Epithelial cell of proximal tubule (primary cell): ENCODE measurements around the gene C16orf96. TPM values are rescaled to one million over a fixed set of nuclear protein-coding genes. Genes with fewer than 3 reads are reported as not detected.

Source experiments
- DNase-seq: peaks from one replicate; pipeline ENCODE4 v3.0.0-alpha.2; 2011; ENCODE audit warnings: low read depth
- H3K4me3 ChIP-seq: 2 replicates; pipeline ENCODE4 v1.5.1; 2011; ENCODE audit warnings: low read depth, mild to moderate bottlenecking, low read length
- total RNA-seq: library from RNA; depleted of rRNA; stranded (reverse); fragments of >200 nt; gene quantifications from 2 replicates; pipeline ENCODE4 v1.2.3, GENCODE V29; 2015
- TF ChIP-seq, protein P1 (sequence below): conservative IDR thresholded peaks from 2 replicates; pipeline ENCODE4 v1.5.1; 2012; ENCODE audit warnings: low read depth, mild to moderate bottlenecking, low read length

C16orf96 gene
- total RNA-seq, 1 donor from 2014 or later: not detected

DNA sequence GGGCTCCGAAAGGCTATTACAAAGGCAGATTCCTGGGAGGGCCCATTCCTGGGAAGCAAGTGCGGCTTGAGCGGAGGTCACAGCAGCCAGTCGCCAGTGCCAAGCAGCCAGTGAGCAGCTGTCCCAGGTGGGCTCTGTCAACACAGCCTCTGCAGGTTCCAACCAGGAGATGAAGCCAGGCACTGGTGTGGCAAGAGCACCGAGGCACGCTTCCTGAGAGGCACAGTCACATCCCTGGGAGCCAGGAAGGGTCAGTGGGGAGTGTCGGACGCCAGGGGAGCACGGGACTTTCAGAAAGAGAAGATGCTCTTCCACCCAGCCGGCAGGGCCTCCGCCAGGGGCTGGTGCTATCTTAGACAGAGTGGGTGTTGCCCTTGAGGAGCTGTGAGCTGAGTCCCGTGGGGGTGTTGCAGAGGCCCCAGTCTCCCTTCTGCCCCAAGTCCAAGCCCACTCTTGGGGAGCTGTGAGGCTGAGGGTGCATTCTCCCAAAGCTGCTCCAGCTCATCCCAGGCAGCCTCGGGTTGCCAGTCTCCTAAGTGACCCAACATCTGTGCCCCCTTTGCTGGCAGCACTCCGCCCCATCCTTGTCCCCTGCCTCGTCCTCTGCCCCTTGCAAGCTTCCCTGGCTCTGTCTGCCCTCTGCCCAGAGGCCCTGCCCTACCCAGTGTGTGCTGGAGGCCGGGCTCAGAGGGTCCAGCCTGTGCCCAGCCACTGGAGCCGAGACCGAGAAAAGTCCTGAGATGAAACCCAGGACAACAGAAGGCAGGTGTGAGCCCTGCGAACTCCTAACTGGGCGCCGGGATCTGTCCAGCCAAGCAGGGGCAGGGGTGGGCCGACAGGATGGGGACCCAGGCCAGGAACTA lies 51.9 kb downstream of the C16orf96 start:
- H3K4me3 ChIP-seq: no peak overlapping the region
- TF ChIP-seq, protein P1, sequence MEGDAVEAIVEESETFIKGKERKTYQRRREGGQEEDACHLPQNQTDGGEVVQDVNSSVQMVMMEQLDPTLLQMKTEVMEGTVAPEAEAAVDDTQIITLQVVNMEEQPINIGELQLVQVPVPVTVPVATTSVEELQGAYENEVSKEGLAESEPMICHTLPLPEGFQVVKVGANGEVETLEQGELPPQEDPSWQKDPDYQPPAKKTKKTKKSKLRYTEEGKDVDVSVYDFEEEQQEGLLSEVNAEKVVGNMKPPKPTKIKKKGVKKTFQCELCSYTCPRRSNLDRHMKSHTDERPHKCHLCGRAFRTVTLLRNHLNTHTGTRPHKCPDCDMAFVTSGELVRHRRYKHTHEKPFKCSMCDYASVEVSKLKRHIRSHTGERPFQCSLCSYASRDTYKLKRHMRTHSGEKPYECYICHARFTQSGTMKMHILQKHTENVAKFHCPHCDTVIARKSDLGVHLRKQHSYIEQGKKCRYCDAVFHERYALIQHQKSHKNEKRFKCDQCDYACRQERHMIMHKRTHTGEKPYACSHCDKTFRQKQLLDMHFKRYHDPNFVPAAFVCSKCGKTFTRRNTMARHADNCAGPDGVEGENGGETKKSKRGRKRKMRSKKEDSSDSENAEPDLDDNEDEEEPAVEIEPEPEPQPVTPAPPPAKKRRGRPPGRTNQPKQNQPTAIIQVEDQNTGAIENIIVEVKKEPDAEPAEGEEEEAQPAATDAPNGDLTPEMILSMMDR: no peak
- no peak for DNase-seq

- DNase-seq: no peak
- TF ChIP-seq, protein P1: no peak
Observed at GRCh38 chr16:4608704-4608980, 52.5 kb downstream of the C16orf96 start.

DNA sequence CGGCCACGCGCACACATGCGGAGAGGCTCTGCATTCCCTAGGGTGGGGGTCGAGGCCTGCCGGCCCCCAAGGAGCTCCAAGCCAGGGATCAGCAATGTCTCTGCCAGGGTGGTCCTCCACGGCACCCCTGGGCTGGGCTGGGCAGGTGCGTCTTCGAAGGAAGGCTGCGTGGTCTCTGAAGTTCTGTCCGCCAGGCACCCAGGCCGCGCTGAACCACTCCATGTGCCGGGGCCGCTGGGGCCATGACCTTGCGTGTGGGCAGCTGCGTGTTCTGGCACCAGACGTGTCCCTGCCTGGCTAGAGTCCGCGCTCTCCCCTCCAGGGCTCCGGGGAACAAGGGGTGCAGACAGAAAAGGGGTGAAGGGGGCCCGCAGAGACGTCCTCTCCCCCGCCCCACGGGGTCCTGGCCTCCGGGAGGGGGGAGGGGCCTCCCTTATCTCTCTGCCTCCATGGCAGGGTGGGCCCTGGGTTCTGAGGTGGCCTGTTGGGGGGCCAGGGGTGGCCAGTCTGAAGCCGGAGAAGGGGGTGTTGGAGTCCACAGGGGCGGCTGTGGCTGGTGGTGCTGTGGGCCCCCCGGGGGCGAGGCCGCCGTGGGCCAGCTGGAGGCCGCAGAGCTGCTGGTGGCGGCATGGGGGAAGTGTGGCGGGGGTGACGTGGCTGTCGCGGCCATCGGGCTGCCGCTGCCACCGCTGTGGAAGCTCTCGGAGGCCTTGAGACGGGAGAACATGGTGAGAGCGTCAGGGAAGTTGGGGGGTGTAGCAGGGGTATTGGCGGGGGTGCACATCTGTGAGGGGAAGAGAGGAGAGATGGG lies 53.3 kb downstream of the C16orf96 start:
- DNase-seq: no peak
- TF ChIP-seq, protein P1: no peak
- H3K4me3 ChIP-seq: no peak overlapping the region

More at GRCh38 chr16:4608704-4608980, 52.5 kb downstream of the C16orf96 start:
- H3K4me3 ChIP-seq: no peak overlapping the region

DNA sequence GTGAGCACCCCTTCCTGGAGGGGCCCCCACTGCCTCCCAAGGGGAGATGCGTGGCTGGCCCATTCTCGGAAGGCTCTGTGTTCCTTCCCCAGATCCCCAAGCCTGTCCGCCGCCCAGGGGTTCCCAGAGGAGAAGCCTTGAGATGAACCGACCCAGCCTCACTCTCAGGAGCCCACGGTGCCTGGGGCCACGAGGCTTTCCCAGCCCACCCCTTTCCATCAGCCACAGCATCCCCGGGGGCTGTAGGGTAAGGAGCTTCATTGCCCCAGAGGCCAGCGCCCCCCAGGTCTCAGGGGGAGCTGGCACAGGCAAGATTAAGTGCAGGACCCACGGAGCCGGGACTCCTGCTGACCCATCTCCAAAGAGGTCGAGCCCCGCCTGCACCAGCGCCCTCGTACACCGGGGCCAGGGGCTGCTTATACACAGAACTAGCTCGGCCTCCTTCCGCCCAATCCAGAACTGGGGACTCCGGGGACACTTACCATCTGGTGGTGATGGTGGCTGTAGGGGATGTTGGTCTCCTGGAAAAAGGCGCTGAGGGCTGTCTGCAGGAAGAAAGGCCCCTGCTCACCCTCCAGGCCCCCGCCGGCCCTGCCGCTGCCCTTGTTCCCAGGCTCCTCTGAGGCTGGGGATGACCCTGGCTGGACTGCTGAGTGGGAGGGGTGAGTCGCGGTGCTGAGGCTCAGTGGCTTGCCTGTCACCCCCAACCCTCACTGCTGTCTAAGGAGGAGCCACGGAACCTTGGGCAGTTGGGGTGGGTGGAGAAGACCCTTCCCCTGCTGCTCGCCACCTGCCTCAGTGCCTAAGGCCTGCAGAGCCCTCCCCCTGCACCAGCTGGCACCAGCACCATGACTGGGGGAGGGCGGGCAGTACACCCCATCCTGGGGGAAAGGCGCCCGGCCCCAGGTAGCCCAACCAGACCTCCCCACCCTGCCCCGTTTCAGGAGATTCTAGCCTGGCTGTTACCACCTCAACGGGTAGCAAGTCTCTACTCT lies 54.2 kb downstream of the C16orf96 start:
- no peak for DNase-seq
- TF ChIP-seq, protein P1: no peak
- no peak overlapping the region for H3K4me3 ChIP-seq

- TF ChIP-seq, protein P1: no peak
- no peak for DNase-seq
- no peak overlapping the region for H3K4me3 ChIP-seq
Observed at GRCh38 chr16:4611337-4612021, 55.3 kb downstream of the C16orf96 start.

DNA sequence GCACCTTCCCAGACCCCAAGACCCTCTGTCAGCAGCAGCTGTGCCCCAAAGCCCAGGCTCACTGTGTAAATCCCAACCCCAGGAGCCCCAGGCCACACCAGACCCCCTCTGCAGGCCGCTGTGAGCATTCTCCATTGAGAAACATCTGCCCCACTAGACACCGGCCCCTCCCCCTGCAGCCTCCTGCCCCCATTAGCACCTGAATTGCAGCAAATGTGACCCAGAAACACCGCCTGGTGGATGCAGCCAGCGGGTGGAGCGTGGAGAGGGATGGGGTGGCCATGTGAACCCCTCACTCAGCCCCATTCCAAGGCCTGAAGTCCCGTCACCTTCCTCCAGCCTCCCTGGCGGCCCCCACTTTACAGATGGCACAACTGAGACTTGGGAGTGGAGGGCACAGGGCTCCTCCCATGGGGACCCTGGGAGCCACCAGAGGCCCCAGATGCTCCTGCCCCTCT lies 56.4 kb downstream of the C16orf96 start:
- no peak overlapping the region for H3K4me3 ChIP-seq
- DNase-seq: no peak
- TF ChIP-seq, protein P1: peak; percentile 22
